Liver (tissue), 9 donors: ENCODE data around the gene COL8A1. TPM values are rescaled to one million over a fixed set of nuclear protein-coding genes. Genes with fewer than 3 reads are reported as not detected.

Source experiments
- DNase-seq: peaks from one replicate; pipeline ENCODE4 v3.0.0-alpha.2; 2017; ENCODE audit warnings: low spot score
- H3K27ac ChIP-seq, 2 donors: one replicate each; pipeline ENCODE4 v1.7.0; 2013; ENCODE audit warnings: inconsistent platforms in 2 of 2, low read length in 2 of 2, control low read depth in 1 of 2, low read depth in 1 of 2, mild to moderate bottlenecking in 1 of 2
- H3K27me3 ChIP-seq, 4 donors: one replicate each; pipeline versions ENCODE4 v1.6.1 to v1.7.0; 2013; ENCODE audit warnings: low read length in 3 of 4, inconsistent platforms in 1 of 4, mild to moderate bottlenecking in 1 of 4, moderate library complexity in 1 of 4; ENCODE audit not compliant: control insufficient read depth in 4 of 4, insufficient read depth in 4 of 4
- H3K36me3 ChIP-seq, 4 donors: one replicate each; pipeline versions ENCODE4 v1.6.1 to v1.7.0; 2013; ENCODE audit warnings: low read length in 3 of 4, mild to moderate bottlenecking in 3 of 4, low read depth in 1 of 4, moderate library complexity in 1 of 4; ENCODE audit not compliant: control insufficient read depth in 4 of 4, insufficient read depth in 3 of 4
- H3K4me1 ChIP-seq, 4 donors: one replicate each; pipeline versions ENCODE4 v1.6.1 to v1.7.0; 2013; ENCODE audit warnings: low read length in 3 of 4, mild to moderate bottlenecking in 3 of 4, moderate library complexity in 1 of 4; ENCODE audit not compliant: control insufficient read depth in 4 of 4, insufficient read depth in 4 of 4
- H3K4me3 ChIP-seq, 3 donors: one replicate each; pipeline versions ENCODE4 v1.6.1 to v1.7.0; 2013; ENCODE audit warnings: low read length in 3 of 3, control low read depth in 1 of 3, low read depth in 1 of 3, mild to moderate bottlenecking in 1 of 3
- H3K9ac ChIP-seq, 2 donors: one replicate each; pipeline ENCODE4 v1.7.0; 2013; ENCODE audit warnings: low read length in 2 of 2, mild to moderate bottlenecking in 2 of 2, moderate library complexity in 2 of 2, control low read depth in 1 of 2, low read depth in 1 of 2
- H3K9me3 ChIP-seq, 4 donors: one replicate each; pipeline versions ENCODE4 v1.6.1 to v1.7.0; 2013; ENCODE audit warnings: low read length in 3 of 4; ENCODE audit not compliant: control insufficient read depth in 4 of 4
- ATF3 ChIP-seq: IDR thresholded peaks from 2 replicates; pipeline ENCODE4 v1.6.1; 2016; ENCODE audit warnings: antibody characterized with exemption
- FOXA1 ChIP-seq: IDR thresholded peaks from 2 replicates; pipeline ENCODE4 v1.6.1; 2016; ENCODE audit warnings: antibody characterized with exemption
- GABPA ChIP-seq, 2 donors: IDR thresholded peaks in 1 of 2; conservative IDR thresholded peaks in 1 of 2; 2 replicates each; pipeline ENCODE4 v1.6.1; 2016; ENCODE audit warnings: antibody characterized with exemption in 2 of 2, mild to moderate bottlenecking in 1 of 2, moderate library complexity in 1 of 2
- HNF4A ChIP-seq, 2 donors: conservative IDR thresholded peaks; 2 replicates each; pipeline ENCODE4 v1.6.1; 2016; ENCODE audit warnings: antibody characterized with exemption in 2 of 2, mild to moderate bottlenecking in 2 of 2
- HNF4G ChIP-seq: IDR thresholded peaks from 2 replicates; pipeline ENCODE4 v1.6.1; 2016; ENCODE audit warnings: antibody characterized with exemption
- NR2F2 ChIP-seq: IDR thresholded peaks from 2 replicates; pipeline ENCODE4 v1.6.1; 2016; ENCODE audit warnings: antibody characterized with exemption
- SP1 ChIP-seq: IDR thresholded peaks from 2 replicates; pipeline ENCODE4 v1.6.1; 2018; ENCODE audit warnings: antibody characterized with exemption, mild to moderate bottlenecking
- TAF1 ChIP-seq: conservative IDR thresholded peaks from 2 replicates; pipeline ENCODE4 v1.6.1; 2016; ENCODE audit warnings: antibody characterized with exemption, mild to moderate bottlenecking
- YY1 ChIP-seq: IDR thresholded peaks from 2 replicates; pipeline ENCODE4 v1.6.1; 2016; ENCODE audit warnings: antibody characterized with exemption, mild to moderate bottlenecking
- WGBS: extraction: QIAGEN DNeasy Blood & Tissue Kit; methylation state at CpG from one replicate; pipeline ENCODE4 v1.1.7; 2013; 5-methylcytosine and 5-hydroxymethylcytosine counted together
- polyA plus RNA-seq, 2 donors: library from polyadenylated mRNA; stranded (reverse) in 1 of 2; unstranded in 1 of 2; fragments of 200-250 nt in 1 of 2; fragments of >200 nt in 1 of 2; fragmentation: Nextera tagmentation in 1 of 2; extraction: Ambion mirVana in 1 of 2; gene quantifications; one replicate each; pipeline versions ENCODE4 v1.2.1 to v1.2.3, GENCODE V29; 2013 to 2015
- total RNA-seq, 2 donors: library from RNA; depleted of rRNA; stranded (reverse); fragments of >200 nt; gene quantifications; one replicate each; pipeline ENCODE4 v1.2.3, GENCODE V29; 2014
- TF ChIP-seq, protein P1 (sequence below): fragments of 150-350 bp; IDR thresholded peaks from 2 replicates; pipeline ENCODE4 v1.5.1; 2017; ENCODE audit warnings: improper control_type of control experiment, low read depth, low read length; ENCODE audit not compliant: missing input control
- TF ChIP-seq, protein P2 (sequence below): IDR thresholded peaks from 2 replicates; pipeline ENCODE4 v1.6.1; 2016; ENCODE audit warnings: antibody characterized with exemption
- TF ChIP-seq, protein P3 (sequence below): IDR thresholded peaks from 2 replicates; pipeline ENCODE4 v1.6.1; 2016; ENCODE audit warnings: antibody characterized with exemption, mild to moderate bottlenecking
- donor health status: healthy.
- donor health status: healthy.
- donor health status: healthy.
- donor health status: healthy.
- donor health status: healthy.

Gene COL8A1
- total and polyA plus RNA-seq, 4 donors = 0.14 to 2.2 (median 1.0) TPM

GRCh38 chr3:99633887-99634558 lies 4.4 kb upstream of the COL8A1 start:
- Histone ChIP-seq H3K27ac (no peak overlapping the region), H3K36me3 (no peaks in the 10 kb centered on the region), H3K4me1 (peaks cover 0 to 12% (median 9%) of the 10 kb centered on the region in 4 donors), H3K4me3 (no peak overlapping the region), H3K9me3 (no peaks in the 10 kb centered on the region), H3K27me3 (peaks cover 0 to 10% (median 4%) of the 10 kb centered on the region in 4 donors), H3K9ac (no peak overlapping the region)
- WGBS = 69% methylated on average over 7 of the region's 7 CpGs
- no peak for TF ChIP-seq GABPA (IDR thresholded peaks at IDR 0.05 in 1 of 2, conservative IDR thresholded peaks at IDR 0.05 in 1 of 2)
- TF ChIP-seq HNF4A (conservative IDR thresholded peaks at IDR 0.05) = no peak
- no peak for TF ChIP-seq ATF3
- DNase-seq = no peak

GRCh38 chr3:99634881-99635280 lies 3.5 kb upstream of the COL8A1 start:
- DNase-seq = no peak
- Histone ChIP-seq H3K4me3 (no peak overlapping the region), H3K4me1 (peaks cover 0 to 12% (median 9%) of the 10 kb centered on the region in 4 donors), H3K9me3 (no peaks in the 10 kb centered on the region), H3K9ac (no peak overlapping the region), H3K36me3 (no peaks in the 10 kb centered on the region), H3K27me3 (peaks cover 0 to 10% (median 4%) of the 10 kb centered on the region in 4 donors), H3K27ac (no peak overlapping the region)
- WGBS = 72% methylated on average over 1 of the region's 1 CpG
- TF ChIP-seq, protein P1, sequence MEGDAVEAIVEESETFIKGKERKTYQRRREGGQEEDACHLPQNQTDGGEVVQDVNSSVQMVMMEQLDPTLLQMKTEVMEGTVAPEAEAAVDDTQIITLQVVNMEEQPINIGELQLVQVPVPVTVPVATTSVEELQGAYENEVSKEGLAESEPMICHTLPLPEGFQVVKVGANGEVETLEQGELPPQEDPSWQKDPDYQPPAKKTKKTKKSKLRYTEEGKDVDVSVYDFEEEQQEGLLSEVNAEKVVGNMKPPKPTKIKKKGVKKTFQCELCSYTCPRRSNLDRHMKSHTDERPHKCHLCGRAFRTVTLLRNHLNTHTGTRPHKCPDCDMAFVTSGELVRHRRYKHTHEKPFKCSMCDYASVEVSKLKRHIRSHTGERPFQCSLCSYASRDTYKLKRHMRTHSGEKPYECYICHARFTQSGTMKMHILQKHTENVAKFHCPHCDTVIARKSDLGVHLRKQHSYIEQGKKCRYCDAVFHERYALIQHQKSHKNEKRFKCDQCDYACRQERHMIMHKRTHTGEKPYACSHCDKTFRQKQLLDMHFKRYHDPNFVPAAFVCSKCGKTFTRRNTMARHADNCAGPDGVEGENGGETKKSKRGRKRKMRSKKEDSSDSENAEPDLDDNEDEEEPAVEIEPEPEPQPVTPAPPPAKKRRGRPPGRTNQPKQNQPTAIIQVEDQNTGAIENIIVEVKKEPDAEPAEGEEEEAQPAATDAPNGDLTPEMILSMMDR = no peak
- TF ChIP-seq FOXA1 (no peak), SP1 (no peak)

DNA sequence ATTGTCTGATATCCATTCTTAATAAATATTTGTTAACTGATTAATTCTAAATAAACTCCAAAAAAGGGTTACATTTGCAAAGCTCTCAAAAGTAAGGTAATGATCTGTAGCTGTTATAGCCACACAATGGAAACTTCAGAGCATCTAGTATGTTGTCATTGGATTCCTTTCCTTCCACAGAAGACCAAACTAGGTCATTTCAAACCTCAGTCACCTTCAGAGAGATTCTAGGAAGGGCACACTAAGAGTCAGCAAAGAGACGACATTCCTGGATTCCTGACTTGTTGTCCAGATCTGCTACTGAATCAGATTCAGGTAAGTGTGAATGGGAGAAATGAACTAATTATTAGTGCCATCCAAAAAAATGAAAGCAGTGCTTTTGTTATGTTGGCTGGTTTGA lies 3.0 kb upstream of the COL8A1 start:
- peaks cover 0 to 10% (median 4%) of the 10 kb centered on the region in 4 donors for H3K27me3 ChIP-seq
- TF ChIP-seq SP1 (no peak), HNF4G (no peak), YY1 (no peak), HNF4A (conservative IDR thresholded peaks at IDR 0.05) (no peak), GABPA (IDR thresholded peaks at IDR 0.05 in 1 of 2, conservative IDR thresholded peaks at IDR 0.05 in 1 of 2) (no peak), NR2F2 (no peak), TAF1 (no peak), ATF3 (no peak)
- TF ChIP-seq, protein P2, sequence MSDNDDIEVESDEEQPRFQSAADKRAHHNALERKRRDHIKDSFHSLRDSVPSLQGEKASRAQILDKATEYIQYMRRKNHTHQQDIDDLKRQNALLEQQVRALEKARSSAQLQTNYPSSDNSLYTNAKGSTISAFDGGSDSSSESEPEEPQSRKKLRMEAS = no peak
- TF ChIP-seq, protein P3, sequence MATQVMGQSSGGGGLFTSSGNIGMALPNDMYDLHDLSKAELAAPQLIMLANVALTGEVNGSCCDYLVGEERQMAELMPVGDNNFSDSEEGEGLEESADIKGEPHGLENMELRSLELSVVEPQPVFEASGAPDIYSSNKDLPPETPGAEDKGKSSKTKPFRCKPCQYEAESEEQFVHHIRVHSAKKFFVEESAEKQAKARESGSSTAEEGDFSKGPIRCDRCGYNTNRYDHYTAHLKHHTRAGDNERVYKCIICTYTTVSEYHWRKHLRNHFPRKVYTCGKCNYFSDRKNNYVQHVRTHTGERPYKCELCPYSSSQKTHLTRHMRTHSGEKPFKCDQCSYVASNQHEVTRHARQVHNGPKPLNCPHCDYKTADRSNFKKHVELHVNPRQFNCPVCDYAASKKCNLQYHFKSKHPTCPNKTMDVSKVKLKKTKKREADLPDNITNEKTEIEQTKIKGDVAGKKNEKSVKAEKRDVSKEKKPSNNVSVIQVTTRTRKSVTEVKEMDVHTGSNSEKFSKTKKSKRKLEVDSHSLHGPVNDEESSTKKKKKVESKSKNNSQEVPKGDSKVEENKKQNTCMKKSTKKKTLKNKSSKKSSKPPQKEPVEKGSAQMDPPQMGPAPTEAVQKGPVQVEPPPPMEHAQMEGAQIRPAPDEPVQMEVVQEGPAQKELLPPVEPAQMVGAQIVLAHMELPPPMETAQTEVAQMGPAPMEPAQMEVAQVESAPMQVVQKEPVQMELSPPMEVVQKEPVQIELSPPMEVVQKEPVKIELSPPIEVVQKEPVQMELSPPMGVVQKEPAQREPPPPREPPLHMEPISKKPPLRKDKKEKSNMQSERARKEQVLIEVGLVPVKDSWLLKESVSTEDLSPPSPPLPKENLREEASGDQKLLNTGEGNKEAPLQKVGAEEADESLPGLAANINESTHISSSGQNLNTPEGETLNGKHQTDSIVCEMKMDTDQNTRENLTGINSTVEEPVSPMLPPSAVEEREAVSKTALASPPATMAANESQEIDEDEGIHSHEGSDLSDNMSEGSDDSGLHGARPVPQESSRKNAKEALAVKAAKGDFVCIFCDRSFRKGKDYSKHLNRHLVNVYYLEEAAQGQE = no peak
- peaks cover 0 to 12% (median 9%) of the 10 kb centered on the region in 4 donors for H3K4me1 ChIP-seq
- H3K9ac ChIP-seq = no peak overlapping the region
- no peak for DNase-seq
- 61% methylated on average over 1 of the region's 1 CpG for WGBS
- H3K9me3 ChIP-seq = no peaks in the 10 kb centered on the region
- no peak overlapping the region for H3K27ac ChIP-seq
- H3K36me3 ChIP-seq = no peaks in the 10 kb centered on the region
- H3K4me3 ChIP-seq = no peak overlapping the region
